HEK293T (cell line): ENCODE data around the gene GPBP1L1.

Experiments used
- CTCF ChIA-PET: fragments of 350-600 bp; formaldehyde crosslinking; extraction: SDS; loops from one replicate; lab custom pipeline; 2021; ENCODE audit warnings: antibody characterized with exemption, inconsistent platforms; lab: Yijun Ruan, JAX
- POLR2A ChIA-PET: fragments of 350-600 bp; formaldehyde crosslinking; extraction: SDS; loops from one replicate; lab custom pipeline; 2020; ENCODE audit warnings: antibody characterized with exemption, inconsistent platforms; lab: Yijun Ruan, JAX
- DNase-seq: peaks from one replicate; pipeline ENCODE4 v3.0.0; 2012; ENCODE audit warnings: mixed read lengths; ENCODE audit errors: extremely low spot score
- ARNT ChIP-seq: fragments of 450-650 bp; IDR thresholded peaks from 2 replicates; pipeline ENCODE4 v1.6.1; 2017; ENCODE audit warnings: mild to moderate bottlenecking
- ELF4 ChIP-seq: fragments of 450-650 bp; IDR thresholded peaks from 2 replicates; pipeline ENCODE4 v1.6.1; 2017; ENCODE audit warnings: antibody characterized with exemption
- FOXM1 ChIP-seq: fragments of 450-650 bp; IDR thresholded peaks from 2 replicates; pipeline ENCODE4 v1.6.1; 2017; ENCODE audit warnings: mild to moderate bottlenecking, borderline replicate concordance
- LEF1 ChIP-seq: fragments of 450-650 bp; IDR thresholded peaks from 2 replicates; pipeline ENCODE4 v1.6.1; 2017; ENCODE audit warnings: mild to moderate bottlenecking, borderline replicate concordance
- NFRKB ChIP-seq: fragments of 450-650 bp; IDR thresholded peaks from 2 replicates; pipeline ENCODE4 v1.6.1; 2016; ENCODE audit warnings: mild to moderate bottlenecking, moderate library complexity
- SP1 ChIP-seq: fragments of 450-650 bp; IDR thresholded peaks from 2 replicates; pipeline ENCODE4 v1.6.1; 2017
- SUZ12 ChIP-seq: fragments of 450-650 bp; IDR thresholded peaks from 2 replicates; pipeline ENCODE4 v1.6.1; 2016; ENCODE audit warnings: mild to moderate bottlenecking
- TARDBP ChIP-seq: fragments of 450-650 bp; IDR thresholded peaks from 2 replicates; pipeline ENCODE4 v1.6.1; 2016
- ZNF384 ChIP-seq: fragments of 450-650 bp; IDR thresholded peaks from 2 replicates; pipeline ENCODE4 v1.6.1; 2016

GPBP1L1 gene

DNA sequence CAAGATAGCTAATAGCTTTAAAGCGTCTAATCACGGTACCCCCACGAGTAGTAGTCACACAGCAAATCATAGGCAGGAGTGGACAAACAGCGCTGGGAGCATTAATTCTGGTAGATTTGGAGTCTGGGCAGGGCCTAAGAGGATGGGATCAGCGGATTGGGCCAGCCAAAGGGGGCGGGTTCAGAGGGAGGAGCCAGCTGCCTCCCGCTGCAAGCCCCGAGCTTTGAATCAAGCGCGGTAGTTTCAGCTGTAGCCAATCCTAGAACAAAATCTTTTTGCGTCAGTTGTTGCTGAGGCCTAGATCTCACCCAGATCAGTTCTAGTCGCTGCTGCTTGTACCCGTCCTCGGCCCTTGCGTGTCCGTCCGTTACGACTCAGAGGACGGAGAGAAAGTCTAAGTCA lies 103.1 kb downstream of the GPBP1L1 start:
- DNase-seq = peak; percentile 98
- POLR2A ChIA-PET = interaction anchor here (0.6 to 7.0 kb wide), 15 partner anchors 11 to 861 kb away, joined by 3 to 47 read pairs (median 6); partner anchors contain the start of genes AKR1A1, CCDC163, MMACHC and MUTYH
- CTCF ChIA-PET = interaction anchor here (0.5 to 0.8 kb wide), 2 partner anchors 223 to 738 kb away, joined by 3 read pairs; no protein-coding TSS in a partner anchor
- TF ChIP-seq SP1 = no peak
- no peak for TF ChIP-seq ARNT
- TF ChIP-seq SUZ12 = no peak
- no peak for TF ChIP-seq NFRKB
- no peak for TF ChIP-seq LEF1
- TF ChIP-seq ZNF384 = no peak
- no peak for TF ChIP-seq TARDBP
- no peak for TF ChIP-seq ELF4
- no peak for TF ChIP-seq FOXM1
